Endometrial microvascular endothelial cells (primary cell): ENCODE data around the gene INPP5A. TPM values are rescaled to one million over a fixed set of nuclear protein-coding genes. Genes with fewer than 3 reads are reported as not detected.
"Not testable (repeated sequence)": the region's sequence is repeated elsewhere in the genome, so short reads cannot be mapped to it uniquely, and the experiment has no call there.

Experiments used
- in situ Hi-C: cut with HindIII; loops from 2 replicates; pipeline ENCODE4 v1.10.0; 2017; ENCODE audit warnings: low sequenced_read_pairs, low pct_unique_long_range_greater_than_20kb; ENCODE audit errors: inconsistent ontology term
- total RNA-seq: library from RNA; depleted of rRNA; stranded (reverse); fragments of >200 nt; gene quantifications from one replicate; pipeline ENCODE4 v1.2.3, GENCODE V29; 2015; ENCODE audit errors: inconsistent ontology term

Gene INPP5A
- total RNA-seq, 1 donor from 2014 or later = 21.1 TPM

GRCh38 chr10:132726194-132726593, 188.6 kb downstream of the INPP5A start:
- in situ Hi-C loops = no loop called here

GRCh38 chr10:132726951-132727350, 189.4 kb downstream of the INPP5A start:
- in situ Hi-C loops = no loop called here

GRCh38 chr10:132727411-132727810, 189.8 kb downstream of the INPP5A start:
- in situ Hi-C loops = no loop called here

- in situ Hi-C loops = no loop called here
These were observed 190.7 kb downstream of the INPP5A start for GRCh38 chr10:132728321-132728720.

GRCh38 chr10:132728741-132729140, 191.2 kb downstream of the INPP5A start:
- in situ Hi-C loops = no loop called here

GRCh38 chr10:132729810-132730572, 192.4 kb downstream of the INPP5A start:
- in situ Hi-C loops = no loop called here

- in situ Hi-C loops = no loop called here
These were observed 193.0 kb downstream of the INPP5A start for GRCh38 chr10:132730573-132730953.

GRCh38 chr10:132732518-132732917, 194.9 kb downstream of the INPP5A start:
- in situ Hi-C loops = no loop called here

GRCh38 chr10:132733926-132734325, 196.3 kb downstream of the INPP5A start:
- in situ Hi-C loops = no loop called here

GRCh38 chr10:132735341-132735775, 197.8 kb downstream of the INPP5A start:
- in situ Hi-C loops = no loop called here

GRCh38 chr10:132735923-132736391, 198.4 kb downstream of the INPP5A start:
- in situ Hi-C loops = no loop called here

GRCh38 chr10:132737390-132738048, 199.9 kb downstream of the INPP5A start:
- in situ Hi-C loops = no loop called here

GRCh38 chr10:132738454-132739224, 201.1 kb downstream of the INPP5A start:
- in situ Hi-C loops = no loop called here

- in situ Hi-C loops = no loop called here
These were observed 201.6 kb downstream of the INPP5A start for GRCh38 chr10:132739225-132739613.

GRCh38 chr10:132740588-132740987, 203.0 kb downstream of the INPP5A start:
- in situ Hi-C loops = no loop called here

- in situ Hi-C loops = no loop called here
These were observed 204.7 kb downstream of the INPP5A start for GRCh38 chr10:132742167-132742836.

GRCh38 chr10:132742837-132743194, 205.2 kb downstream of the INPP5A start:
- in situ Hi-C loops = no loop called here

GRCh38 chr10:132743196-132743924, 205.8 kb downstream of the INPP5A start:
- in situ Hi-C loops = not testable (repeated sequence)
